ENCODE measurements around the gene IPMK. TPM values are rescaled to one million over a fixed set of nuclear protein-coding genes. Genes with fewer than 3 reads are reported as not detected.

IPMK gene
- total RNA-seq, 1 experiment from 2014 or later: 5.5 TPM

- CTCF ChIA-PET: interaction anchor here (3.7 kb wide), 1 partner anchor 12 kb away, joined by 18 read pairs; no protein-coding TSS in a partner anchor
These were observed 34.6 kb upstream of the IPMK start for GRCh38 chr10:58302254-58302653.

GRCh38 chr10:58300676-58301075 lies 33.0 kb upstream of the IPMK start:
- ChIA-PET RAD21 (ENCODE audit: low non-redundant PET in 1 of 2, low total read pairs in 2 of 2, uncharacterized antibody in 2 of 2, unreplicated experiment in 2 of 2) (no interaction called here), CTCF (interaction anchor here (1.0 to 3.7 kb wide), 6 partner anchors 10 to 231 kb away, joined by 3 to 18 read pairs (median 4); partner anchors contain the start of genes CISD1 and TFAM), POLR2A (interaction anchor here (0.7 kb wide), 1 partner anchor 97 kb away, joined by 3 read pairs; no protein-coding TSS in a partner anchor)
- Histone ChIP-seq H4K20me1 (ENCODE audit: insufficient read depth) (no peaks in the 10 kb centered on the region), H3K9me3 (ENCODE audit: control insufficient read depth in 1 of 2, insufficient read depth in 1 of 2, low read depth in 1 of 2, low read length in 2 of 2) (no peaks in the 10 kb centered on the region), H3K4me3 (replicated peaks in 1 of 2; ENCODE audit: low read depth in 1 of 2, low read length in 2 of 2) (no peak overlapping the region), H2AFZ (ENCODE audit: low read depth, low read length, poor library complexity, severe bottlenecking) (no peak overlapping the region), H3K36me3 (ENCODE audit: control insufficient read depth in 1 of 2, insufficient read depth in 2 of 2, low read length in 2 of 2) (no peaks in the 10 kb centered on the region), H3K9ac (ENCODE audit: low read length) (no peak overlapping the region), H3K4me2 (ENCODE audit: low read length) (no peak overlapping the region), H3K9me2 (ENCODE audit: insufficient read depth) (no peaks in the 10 kb centered on the region), H3K27ac (ENCODE audit: low read depth, low read length) (no peak overlapping the region), H3K4me1 (ENCODE audit: control insufficient read depth in 1 of 2, insufficient read depth in 2 of 2, low read length in 2 of 2) (no peaks in the 10 kb centered on the region), H3K27me3 (ENCODE audit: insufficient read depth, low read length) (peaks cover 14% of the 10 kb centered on the region; the same call in 1 of the 2 replicates), H3K79me2 (ENCODE audit: insufficient read depth, low read length) (no peaks in the 10 kb centered on the region)
- no TSS peak for BruUV-seq (replicated peaks)
- DNase-seq (ENCODE audit: low read depth, low spot score) (no peak), ATAC-seq (no peak)
- intact Hi-C loops (cut with micrococcal nuclease): loop anchor here (5.0 kb wide), 1 partner anchor 232 kb away; no protein-coding TSS in a partner anchor
- TF ChIP-seq FOSL1 (IDR thresholded peaks at IDR 0.05; ENCODE audit: low read depth) (no peak), ZFX (IDR thresholded peaks at IDR 0.05) (no peak), EZH2 (IDR thresholded peaks at IDR 0.05) (no peak), CTCF (IDR thresholded peaks at IDR 0.05 in 2 of 3, conservative IDR thresholded peaks at IDR 0.05 in 1 of 3; ENCODE audit: borderline replicate concordance in 1 of 3, insufficient read depth in 1 of 3, low read depth in 2 of 3, low read length in 2 of 3) (no peak), SIN3A (IDR thresholded peaks at IDR 0.05; ENCODE audit: low read depth) (no peak), CEBPB (IDR thresholded peaks at IDR 0.05; ENCODE audit: low read depth) (no peak), CBX3 (IDR thresholded peaks at IDR 0.05; ENCODE audit: low read depth) (no peak), REST (IDR thresholded peaks at IDR 0.05; ENCODE audit: low read depth) (no peak), ZNF274 (IDR thresholded peaks at IDR 0.05; ENCODE audit: low read depth, low read length) (no peak), YY1 (IDR thresholded peaks at IDR 0.05; ENCODE audit: extremely low read depth, insufficient replicate concordance, low read depth, low read length) (no peak), POLR2AphosphoS5 (IDR thresholded peaks at IDR 0.05; ENCODE audit: low read depth, low read length) (no peak), TCF7L2 (IDR thresholded peaks at IDR 0.05; ENCODE audit: borderline replicate concordance, extremely low read depth, insufficient read depth, insufficient read length) (no peak), SP1 (IDR thresholded peaks at IDR 0.05; ENCODE audit: low read depth) (no peak), JUND (IDR thresholded peaks at IDR 0.05) (no peak)

More at GRCh38 chr10:58302254-58302653, 34.6 kb upstream of the IPMK start:
- Histone ChIP-seq H3K27me3 (ENCODE audit: insufficient read depth, low read length) (peaks cover 14% of the 10 kb centered on the region; the same call in 1 of the 2 replicates), H4K20me1 (ENCODE audit: insufficient read depth) (no peaks in the 10 kb centered on the region), H3K27ac (ENCODE audit: low read depth, low read length) (no peak overlapping the region), H3K9me3 (ENCODE audit: control insufficient read depth in 1 of 2, insufficient read depth in 1 of 2, low read depth in 1 of 2, low read length in 2 of 2) (no peaks in the 10 kb centered on the region), H3K4me1 (ENCODE audit: control insufficient read depth in 1 of 2, insufficient read depth in 2 of 2, low read length in 2 of 2) (no peaks in the 10 kb centered on the region), H3K9ac (ENCODE audit: low read length) (no peak overlapping the region), H3K36me3 (ENCODE audit: control insufficient read depth in 1 of 2, insufficient read depth in 2 of 2, low read length in 2 of 2) (no peaks in the 10 kb centered on the region), H3K79me2 (ENCODE audit: insufficient read depth, low read length) (no peaks in the 10 kb centered on the region), H3K4me2 (ENCODE audit: low read length) (no peak overlapping the region), H3K9me2 (ENCODE audit: insufficient read depth) (no peaks in the 10 kb centered on the region), H3K4me3 (replicated peaks in 1 of 2; ENCODE audit: low read depth in 1 of 2, low read length in 2 of 2) (no peak overlapping the region), H2AFZ (ENCODE audit: low read depth, low read length, poor library complexity, severe bottlenecking) (no peak overlapping the region)
- BruUV-seq (replicated peaks): no TSS peak
- DNase-seq (ENCODE audit: low read depth, low spot score) (no peak), ATAC-seq (no peak)
- TF ChIP-seq EGR1 (IDR thresholded peaks at IDR 0.05; ENCODE audit: low read depth) (no peak), EZH2 (IDR thresholded peaks at IDR 0.05) (no peak), SP1 (IDR thresholded peaks at IDR 0.05; ENCODE audit: low read depth) (no peak), YY1 (IDR thresholded peaks at IDR 0.05; ENCODE audit: extremely low read depth, insufficient replicate concordance, low read depth, low read length) (no peak), EZH2phosphoT487 (IDR thresholded peaks at IDR 0.05; ENCODE audit: borderline replicate concordance) (no peak), SIN3A (IDR thresholded peaks at IDR 0.05; ENCODE audit: low read depth) (no peak)
- intact Hi-C loops (cut with micrococcal nuclease): loop anchor here (5.0 kb wide), 1 partner anchor 230 kb away; no protein-coding TSS in a partner anchor
- ChIA-PET RAD21 (ENCODE audit: low non-redundant PET in 1 of 2, low total read pairs in 2 of 2, uncharacterized antibody in 2 of 2, unreplicated experiment in 2 of 2) (no interaction called here), POLR2A (no interaction called here)

Measured in HCT116 (cell line).